Measurements from ENCODE around the gene TUBA3E.
"Not testable (repeated sequence)": the region's sequence is repeated elsewhere in the genome, so short reads cannot be mapped to it uniquely, and the experiment has no call there.

Gene TUBA3E

GRCh38 chr2:130195089-130195635, 3.1 kb downstream of the TUBA3E start:
- H3K4me3 ChIP-seq (ENCODE audit: low read depth, low read length); DNase-seq (ENCODE audit: low read depth): not testable (repeated sequence)

DNA sequence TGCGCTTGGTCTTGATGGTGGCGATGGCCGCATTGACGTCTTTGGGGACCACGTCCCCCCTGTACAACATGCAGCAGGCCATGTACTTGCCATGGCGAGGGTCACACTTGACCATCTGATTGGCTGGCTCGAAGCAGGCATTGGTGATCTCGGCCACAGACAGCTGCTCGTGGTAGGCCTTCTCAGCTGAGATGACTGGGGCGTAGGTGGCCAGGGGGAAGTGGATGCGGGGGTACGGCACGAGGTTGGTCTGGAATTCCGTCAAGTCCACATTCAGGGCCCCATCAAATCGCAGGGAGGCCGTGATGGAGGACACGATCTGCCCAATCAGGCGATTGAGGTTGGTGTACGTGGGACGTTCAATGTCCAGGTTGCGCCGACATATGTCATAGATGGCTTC, 4.4 kb downstream of the TUBA3E start:
- H3K4me3 ChIP-seq (ENCODE audit: low read depth, low read length); DNase-seq (ENCODE audit: low read depth): not testable (repeated sequence)

- H3K4me3 ChIP-seq (ENCODE audit: low read depth, low read length); DNase-seq (ENCODE audit: low read depth): not testable (repeated sequence)
Observed at GRCh38 chr2:130192451-130192850, 5.8 kb downstream of the TUBA3E start.

- not testable (repeated sequence) for H3K4me3 ChIP-seq (ENCODE audit: low read depth, low read length); DNase-seq (ENCODE audit: low read depth)
Observed at GRCh38 chr2:130191319-130191718, 6.9 kb downstream of the TUBA3E start.

- DNase-seq (ENCODE audit: low read depth): no peak
- no peak overlapping the region for H3K4me3 ChIP-seq (ENCODE audit: low read depth, low read length)
Observed at GRCh38 chr2:130190237-130190636, 8.0 kb downstream of the TUBA3E start.

DNA sequence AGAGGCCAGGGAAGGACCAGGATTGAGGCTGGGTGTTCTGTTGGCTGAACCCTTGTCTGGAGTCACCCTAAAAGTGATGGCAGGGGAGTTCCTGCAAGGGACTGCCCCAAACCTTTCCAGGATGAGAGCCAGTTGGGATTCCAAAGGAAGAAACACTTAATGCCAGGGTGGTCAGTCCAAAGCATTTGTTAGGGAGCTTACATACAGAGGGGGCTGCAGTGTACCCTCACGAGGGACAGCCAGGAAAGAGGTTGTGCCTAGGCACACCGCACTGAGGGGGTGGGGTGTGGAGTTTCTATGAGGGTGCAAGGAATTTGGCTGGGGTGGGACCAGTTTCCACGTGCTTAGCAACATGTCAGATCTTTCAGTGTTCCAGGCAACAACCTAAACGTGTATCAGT, 9.3 kb downstream of the TUBA3E start:
- not testable (repeated sequence) for H3K4me3 ChIP-seq (ENCODE audit: low read depth, low read length); DNase-seq (ENCODE audit: low read depth)

DNA sequence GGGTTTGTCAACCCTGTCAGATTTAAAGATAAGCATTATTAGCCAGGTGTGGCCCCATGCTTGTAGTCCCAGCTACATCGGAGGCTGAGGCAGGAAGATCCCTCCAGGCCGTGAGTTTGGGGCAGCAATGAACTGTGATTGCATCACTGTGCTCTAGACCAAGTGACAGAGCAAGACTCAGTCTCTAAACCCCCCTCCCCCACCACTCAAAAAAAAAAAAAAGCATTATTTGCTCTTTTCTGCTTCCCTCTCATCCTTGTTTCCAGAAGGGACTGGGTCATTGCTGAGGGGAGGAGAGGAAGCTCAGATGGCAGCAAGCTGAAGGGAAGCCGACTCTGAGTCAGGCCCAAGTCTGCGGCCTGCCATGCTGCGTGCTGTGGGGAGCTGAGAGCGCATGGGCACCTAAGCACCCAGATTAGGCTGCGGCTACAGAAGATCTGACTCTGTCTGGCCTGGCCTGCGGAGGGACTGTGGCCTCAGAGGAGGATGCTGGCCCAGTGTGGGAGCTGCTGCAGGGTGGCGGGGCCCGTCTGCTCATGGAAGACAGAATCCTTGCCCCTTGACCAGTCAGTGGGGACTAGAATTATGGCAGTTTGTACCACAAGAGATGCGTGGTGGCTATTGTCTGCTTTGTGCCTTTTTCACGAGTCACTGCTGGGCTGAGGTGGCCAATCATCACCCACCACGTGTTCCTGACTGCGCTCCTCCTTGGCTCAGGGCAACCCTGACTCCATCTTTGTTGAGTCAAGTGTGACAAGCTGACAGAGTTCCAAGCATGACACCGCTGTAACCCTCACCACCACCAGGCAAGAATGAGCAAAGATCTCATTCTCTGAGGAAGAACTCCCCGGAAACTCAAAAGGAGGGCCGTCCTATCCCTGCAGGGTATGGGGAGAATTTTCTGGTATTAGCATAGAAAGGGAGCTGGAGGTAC, 10.1 kb downstream of the TUBA3E start:
- not testable (repeated sequence) for H3K4me3 ChIP-seq (ENCODE audit: low read depth, low read length); DNase-seq (ENCODE audit: low read depth)

GRCh38 chr2:130187268-130187667, 11.0 kb downstream of the TUBA3E start:
- DNase-seq (ENCODE audit: low read depth): no peak

GRCh38 chr2:130186391-130186790, 11.8 kb downstream of the TUBA3E start:
- no peak for DNase-seq (ENCODE audit: low read depth)
- H3K4me3 ChIP-seq (ENCODE audit: low read depth, low read length): no peak overlapping the region

More at GRCh38 chr2:130187268-130187667, 11.0 kb downstream of the TUBA3E start:
- H3K4me3 ChIP-seq (ENCODE audit: low read depth, low read length): no peak overlapping the region

DNA sequence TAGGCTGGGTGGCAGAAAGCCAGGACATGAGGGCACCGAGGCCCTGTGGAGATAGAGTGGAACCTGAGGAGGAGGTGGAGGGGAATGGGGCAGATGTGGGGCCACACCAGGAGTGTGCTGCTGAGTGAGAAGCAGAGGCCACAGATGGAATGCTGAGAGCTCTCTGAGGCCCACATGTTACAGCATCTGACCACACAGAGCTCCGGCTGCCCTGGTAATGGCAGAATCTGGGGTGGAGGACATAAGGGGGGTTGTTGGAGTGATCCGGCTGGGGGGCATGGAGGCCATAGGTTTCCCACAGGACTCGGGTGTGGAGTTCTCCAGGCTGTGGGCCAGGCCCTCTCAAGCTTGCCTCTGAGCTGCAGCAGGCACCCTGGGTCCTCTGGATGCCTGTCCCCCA, 12.3 kb downstream of the TUBA3E start:
- DNase-seq (ENCODE audit: low read depth): no peak
- no peak overlapping the region for H3K4me3 ChIP-seq (ENCODE audit: low read depth, low read length)

GRCh38 chr2:130185436-130185835, 12.8 kb downstream of the TUBA3E start:
- no peak for DNase-seq (ENCODE audit: low read depth)
- no peak overlapping the region for H3K4me3 ChIP-seq (ENCODE audit: low read depth, low read length)

DNA sequence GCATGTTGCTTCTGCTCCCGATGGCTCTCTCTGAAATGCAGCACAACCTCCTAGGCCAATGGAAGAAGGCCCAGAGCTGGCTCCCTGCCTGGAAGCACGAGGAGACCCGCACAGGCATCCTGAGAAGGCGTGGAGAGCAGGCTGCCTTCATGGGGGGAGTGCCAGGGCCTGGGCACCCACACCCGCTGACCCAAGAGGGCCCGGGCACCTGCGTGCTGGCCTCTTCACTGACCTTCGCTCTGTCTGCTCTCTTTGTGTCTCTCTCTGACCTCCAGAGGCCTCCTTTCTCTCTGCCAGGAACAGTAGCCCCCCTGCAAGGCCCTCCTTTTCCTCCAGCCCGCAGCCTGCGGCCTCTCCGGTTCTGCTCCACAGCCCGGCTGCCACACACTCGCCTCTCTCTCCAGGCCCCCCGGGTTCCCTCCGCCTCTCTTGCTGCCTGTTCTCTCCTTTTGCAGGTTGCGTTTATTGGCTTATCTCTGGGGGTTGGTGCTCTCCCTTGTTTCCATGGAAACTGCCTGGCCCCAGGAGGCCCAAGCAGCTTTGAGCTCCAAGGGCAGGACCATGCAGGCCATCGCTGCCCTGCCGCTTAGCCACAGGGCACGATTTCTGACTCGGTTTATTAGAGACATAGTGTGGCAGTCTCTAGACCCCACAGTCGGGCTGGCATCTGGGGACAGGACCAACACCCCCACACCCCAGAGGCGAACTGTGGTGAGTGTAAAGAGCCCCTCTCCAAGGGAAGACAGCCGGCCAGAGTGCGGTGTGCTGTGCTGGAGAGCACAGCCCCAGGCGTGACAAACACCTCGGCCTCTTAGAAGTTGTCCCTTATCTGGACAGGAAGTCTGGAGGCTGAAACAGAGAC, 14.5 kb downstream of the TUBA3E start:
- DNase-seq (ENCODE audit: low read depth): no peak
- H3K4me3 ChIP-seq (ENCODE audit: low read depth, low read length): peak overlapping the region; percentile 93

- DNase-seq (ENCODE audit: low read depth): not testable (repeated sequence)
- H3K4me3 ChIP-seq (ENCODE audit: low read depth, low read length): peak overlapping the region; percentile 93
Observed at GRCh38 chr2:130182826-130183511, 15.3 kb downstream of the TUBA3E start.

- peak; percentile 38 for DNase-seq (ENCODE audit: low read depth)
- H3K4me3 ChIP-seq (ENCODE audit: low read depth, low read length): peak within 1 kb of the TSS; percentile 93
Observed at GRCh38 chr2:130181880-130182682, 16.2 kb downstream of the TUBA3E start, which contains the start of gene MZT2B. TSS of gene MZT2B (plus strand) at chr2:130182262. CDS start at chr2:130182283, 21 bp downstream.

DNA sequence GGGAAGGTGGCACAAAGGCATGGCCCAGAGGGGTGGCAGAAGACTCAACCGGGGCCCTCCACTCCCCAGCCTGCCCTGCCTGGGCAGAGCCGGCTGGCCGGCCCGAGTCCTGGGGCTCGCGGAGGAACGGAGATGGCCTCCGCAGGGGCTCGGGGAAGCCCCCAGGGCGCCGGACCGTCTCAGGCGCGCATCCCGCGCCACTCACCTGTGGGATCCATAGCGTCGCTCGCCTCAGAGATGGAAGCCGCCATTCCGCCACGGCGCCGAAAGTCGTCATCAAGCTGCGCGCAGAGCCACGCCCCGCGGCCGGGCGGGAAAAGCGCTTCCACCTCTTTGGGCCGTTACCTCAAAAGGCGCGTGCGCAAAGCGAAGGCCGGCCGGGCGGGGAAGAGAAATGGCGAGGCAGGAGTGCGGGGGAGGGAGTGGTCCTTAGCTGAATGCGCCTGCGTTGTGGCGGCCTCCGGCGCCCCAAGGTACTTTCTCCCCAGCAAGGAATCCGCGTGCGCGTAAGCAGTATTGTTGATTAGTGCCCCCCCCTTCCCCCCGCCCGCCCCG, 16.8 kb downstream of the TUBA3E start, which contains the start of gene SMPD4:
SMPD4 (minus strand) TSS at position 278 of the 555 bp plus-strand sequence. CDS start 5,010 bp downstream, outside the sequence.
- peak; percentile 85 for DNase-seq (ENCODE audit: low read depth)
- peak within 1 kb of the TSS; percentile 93 for H3K4me3 ChIP-seq (ENCODE audit: low read depth, low read length)

GRCh38 chr2:130180404-130181324, 17.6 kb downstream of the TUBA3E start:
- H3K4me3 ChIP-seq (ENCODE audit: low read depth, low read length): peak overlapping the region; percentile 93
- not testable (repeated sequence) for DNase-seq (ENCODE audit: low read depth)

DNA sequence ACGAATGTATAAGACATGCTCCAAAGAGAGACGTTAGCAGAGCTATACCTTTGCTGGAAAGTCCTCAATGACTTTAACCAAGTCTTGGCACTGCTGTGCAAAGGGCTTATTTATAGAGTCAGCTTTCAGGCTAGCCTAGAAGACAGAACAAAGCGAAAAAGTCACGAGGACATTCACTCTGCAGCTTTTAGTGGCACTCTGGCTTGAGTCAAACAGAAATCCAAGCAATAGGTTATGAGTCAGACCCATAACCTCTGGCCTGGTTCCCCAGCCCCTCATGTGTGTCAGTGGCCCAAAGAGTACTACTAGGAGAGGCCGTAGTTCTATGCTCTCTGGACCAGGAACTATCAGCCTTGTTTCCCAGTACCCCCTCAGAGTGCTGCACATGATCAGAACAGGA, 23.4 kb downstream of the TUBA3E start:
- H3K4me3 ChIP-seq (ENCODE audit: low read depth, low read length); DNase-seq (ENCODE audit: low read depth): not testable (repeated sequence)

Data from skeletal muscle cell (primary cell).